Kidney (tissue), 14 donors: ENCODE results near the gene B3GALT4. TPM values are rescaled to one million over a fixed set of nuclear protein-coding genes. Genes with fewer than 3 reads are reported as not detected.
"Not testable (repeated sequence)": the region's sequence is repeated elsewhere in the genome, so short reads cannot be mapped to it uniquely, and the experiment has no call there.

Experiments used
- DNase-seq, 5 donors: peaks; one replicate each; pipeline ENCODE4 v3.0.0-alpha.2; 2013 to 2020
- FAIRE-seq: peaks from 2 replicates; lab custom pipeline; 2012; peaks lifted over from hg19 to GRCh38; lab: Jason Lieb, UNC
- H3K27ac ChIP-seq, 2 donors: one replicate each; pipeline ENCODE4 v1.7.0; 2013; ENCODE audit warnings: low read depth in 2 of 2, low read length in 2 of 2, inconsistent platforms in 1 of 2
- H3K27me3 ChIP-seq: one replicate; pipeline ENCODE4 v1.7.1; 2013; ENCODE audit warnings: low read length, inconsistent platforms; ENCODE audit not compliant: control insufficient read depth, insufficient read depth
- H3K36me3 ChIP-seq, 3 donors: one replicate each; pipeline versions ENCODE4 v1.7.0 to v1.7.1; 2013; ENCODE audit warnings: low read length in 3 of 3, control low read depth in 1 of 3, inconsistent platforms in 1 of 3; ENCODE audit not compliant: insufficient read depth in 3 of 3, control insufficient read depth in 2 of 3
- H3K4me1 ChIP-seq, 3 donors: one replicate each; pipeline versions ENCODE4 v1.7.0 to v1.7.1; 2013; ENCODE audit warnings: low read length in 3 of 3, inconsistent platforms in 1 of 3, low read depth in 1 of 3; ENCODE audit not compliant: control insufficient read depth in 2 of 3, insufficient read depth in 2 of 3
- H3K4me3 ChIP-seq, 3 donors: one replicate each; pipeline versions ENCODE4 v1.7.0 to v1.8.1; 2013; ENCODE audit warnings: low read length in 3 of 3, control low read depth in 1 of 3, inconsistent platforms in 1 of 3
- H3K9ac ChIP-seq, 3 donors: one replicate each; pipeline versions ENCODE4 v1.7.0 to v1.7.1; 2013; ENCODE audit warnings: low read length in 3 of 3, control low read depth in 1 of 3, inconsistent platforms in 1 of 3
- H3K9me3 ChIP-seq, 3 donors: one replicate each; pipeline versions ENCODE4 v1.7.0 to v1.7.1; 2013; ENCODE audit warnings: low read length in 3 of 3, control low read depth in 1 of 3, inconsistent platforms in 1 of 3; ENCODE audit not compliant: control insufficient read depth in 2 of 3, insufficient read depth in 1 of 3
- CTCF ChIP-seq: IDR thresholded peaks from 3 replicates; pipeline ENCODE4 v1.5.1; 2012; ENCODE audit warnings: mild to moderate bottlenecking, moderate library complexity, borderline replicate concordance; ENCODE audit not compliant: insufficient read depth; ENCODE audit errors: extremely low read depth
- intact Hi-C: fragments of 100-400 bp; cut with DNase I; formaldehyde crosslinking; loops from one replicate; pipeline ENCODE4 v1.11.1; 2022
- polyA plus RNA-seq: library from polyadenylated mRNA; stranded (reverse); fragments of 350-450 nt; fragmentation: Illumina TruSeq; extraction: RNeasy Lipid Tissue Mini Kit (QIAGEN cat#74804); gene quantifications from one replicate; pipeline ENCODE4 v1.2.3, GENCODE V29; 2014; ENCODE audit warnings: low read depth, low replicate concordance; ENCODE audit not compliant: insufficient read depth
- total RNA-seq: library from RNA; stranded (reverse); fragmentation: NEBNext Ultra II Directional; extraction: Animal tissue kit (Norgen Biotek cat#: 25700); gene quantifications from one replicate; pipeline ENCODE4 v1.2.1, GENCODE V29; 2021
- donor health status: control.
- donor health status: control.
- donor health status: control.
- donor health status: control.
- donor health status: control.
- donor health status: DM: yes; HTN: yes; CAD: no.
- donor health status: Normal renal cell carcinoma (clear cell type).

The B3GALT4 gene
- total and polyA plus RNA-seq, 2 donors from 2014 or later, result 14.0 to 20.2 TPM

GRCh38 chr6:33278810-33279209 lies 1.9 kb downstream of the B3GALT4 start:
- H3K9ac ChIP-seq, result no peak overlapping the region
- FAIRE-seq (no peak), DNase-seq (peak in 1 of 5 donors; percentile 37)
- no peak for TF ChIP-seq CTCF
- H3K27me3 ChIP-seq, result no peaks in the 10 kb centered on the region
- H3K9me3 ChIP-seq, result no peaks in the 10 kb centered on the region
- no peak overlapping the region for H3K4me3 ChIP-seq
- H3K27ac ChIP-seq, result no peak overlapping the region
- peaks cover 2 to 28% (median 20%) of the 10 kb centered on the region in 3 donors for H3K36me3 ChIP-seq
- intact Hi-C loops, result no loop called here
- H3K4me1 ChIP-seq, result peaks cover 0 to 19% (median 6%) of the 10 kb centered on the region in 3 donors

GRCh38 chr6:33279257-33279695 lies 2.4 kb downstream of the B3GALT4 start:
- Histone ChIP-seq H3K27ac (no peak overlapping the region), H3K27me3 (no peaks in the 10 kb centered on the region), H3K4me1 (peaks cover 0 to 16% (median 6%) of the 10 kb centered on the region in 3 donors), H3K9ac (no peak overlapping the region), H3K9me3 (no peaks in the 10 kb centered on the region), H3K36me3 (peaks cover 2 to 26% (median 18%) of the 10 kb centered on the region in 3 donors), H3K4me3 (no peak overlapping the region)
- intact Hi-C loops, result no loop called here
- peak in 1 of 5 donors; percentile 71 for DNase-seq
- no peak for TF ChIP-seq CTCF
- FAIRE-seq, result no peak

GRCh38 chr6:33279971-33280511 lies 3.1 kb downstream of the B3GALT4 start:
- no peak overlapping the region for H3K9ac ChIP-seq
- no peaks in the 10 kb centered on the region for H3K27me3 ChIP-seq
- peaks cover 2 to 23% (median 15%) of the 10 kb centered on the region in 3 donors for H3K36me3 ChIP-seq
- H3K4me3 ChIP-seq, result no peak overlapping the region
- peaks cover 0 to 13% (median 0%) of the 10 kb centered on the region in 3 donors for H3K4me1 ChIP-seq
- no peaks in the 10 kb centered on the region for H3K9me3 ChIP-seq
- intact Hi-C loops, result no loop called here
- TF ChIP-seq CTCF, result peak; percentile 29
- DNase-seq, result peak; percentile 56 to 72 (median 67)
- FAIRE-seq, result no peak
- H3K27ac ChIP-seq, result no peak overlapping the region

- Histone ChIP-seq H3K9ac (no peak overlapping the region), H3K36me3 (peaks cover 2 to 23% (median 11%) of the 10 kb centered on the region in 3 donors)
- peak in 1 of 5 donors; percentile 68 for DNase-seq
Measured at GRCh38 chr6:33280539-33280938, 3.6 kb downstream of the B3GALT4 start.

GRCh38 chr6:33285214-33285613 lies 8.3 kb downstream of the B3GALT4 start:
- FAIRE-seq, H3K27me3 ChIP-seq, H3K27ac ChIP-seq, intact Hi-C loops, DNase-seq, H3K9ac ChIP-seq, H3K9me3 ChIP-seq, H3K4me3 ChIP-seq: not testable (repeated sequence)
- Histone ChIP-seq H3K36me3 (peaks cover 2 to 27% (median 9%) of the 10 kb centered on the region in 3 donors), H3K4me1 (peaks cover 0 to 13% (median 10%) of the 10 kb centered on the region in 3 donors)

More at GRCh38 chr6:33280539-33280938, 3.6 kb downstream of the B3GALT4 start:
- Histone ChIP-seq H3K27ac (no peak overlapping the region), H3K27me3 (no peaks in the 10 kb centered on the region), H3K4me1 (peaks cover 0 to 13% (median 0%) of the 10 kb centered on the region in 3 donors), H3K9me3 (no peaks in the 10 kb centered on the region), H3K4me3 (no peak overlapping the region)
- TF ChIP-seq CTCF, result no peak
- intact Hi-C loops, result no loop called here
- FAIRE-seq, result no peak
